PC-9 (cell line): Measurements from ENCODE around the gene CACNB1. TPM values are rescaled to one million over a fixed set of nuclear protein-coding genes. Genes with fewer than 3 reads are reported as not detected.

Source experiments
- BruUV-seq: library from RNA; stranded (reverse); fragments of 400-500 nt; replicated peaks from 2 replicates; lab custom pipeline; 2021; lab: Mats Ljungman, UMichigan
- CTCF ChIA-PET: fragments of 300-600 bp; sonication (Branson Sonifier 250); formaldehyde crosslinking; loops from one replicate; lab custom pipeline; 2022; ENCODE audit warnings: antibody characterized with exemption; lab: Charles Lee
- POLR2A ChIA-PET: fragments of 300-600 bp; sonication (Branson Sonifier 250); formaldehyde crosslinking; loops from one replicate; lab custom pipeline; 2022; ENCODE audit warnings: antibody characterized with exemption; ENCODE audit not compliant: unreplicated experiment; lab: Charles Lee
- DNase-seq, 2 experiments: peaks; one replicate each; pipeline versions ENCODE4 v3.0.0 to v3.0.0-alpha.2; 2015 to 2022; ENCODE audit warnings: mixed read lengths in 1 of 2
- H2AFZ ChIP-seq: fragments of 200-600 bp; sonication (generic); 2 replicates; pipeline ENCODE4 v1.8.1; 2017; ENCODE audit warnings: antibody characterized with exemption
- H3F3A ChIP-seq: fragments of 200-600 bp; sonication (generic); 2 replicates; pipeline ENCODE4 v1.8.1; 2017; ENCODE audit warnings: antibody characterized with exemption, mild to moderate bottlenecking, low read depth; ENCODE audit not compliant: insufficient read depth
- H3K27ac ChIP-seq: fragments of 200-600 bp; sonication (generic); 2 replicates; pipeline ENCODE4 v1.6.1; 2016; ENCODE audit warnings: mixed run types
- H3K27me3 ChIP-seq: fragments of 200-600 bp; sonication (generic); 2 replicates; pipeline ENCODE4 v1.6.1; 2016; ENCODE audit warnings: low read depth, mixed run types; ENCODE audit not compliant: insufficient read depth
- H3K36me3 ChIP-seq: fragments of 200-600 bp; sonication (generic); 2 replicates; pipeline ENCODE4 v1.6.1; 2016; ENCODE audit warnings: low read depth, mixed run types
- H3K4me1 ChIP-seq: fragments of 200-600 bp; sonication (generic); replicated peaks from 2 replicates; pipeline ENCODE4 v1.6.1; 2016; ENCODE audit warnings: mixed run types; ENCODE audit not compliant: insufficient read depth
- H3K4me2 ChIP-seq: fragments of 200-600 bp; sonication (generic); 2 replicates; pipeline ENCODE4 v1.6.1; 2017; ENCODE audit warnings: mixed run types
- H3K4me3 ChIP-seq: fragments of 200-600 bp; sonication (generic); 2 replicates; pipeline ENCODE4 v1.6.1; 2016; ENCODE audit warnings: mixed run types
- H3K79me2 ChIP-seq: fragments of 200-600 bp; sonication (generic); 2 replicates; pipeline ENCODE4 v1.6.1; 2017; ENCODE audit warnings: low read depth, mixed run types
- H3K9me2 ChIP-seq: fragments of 200-600 bp; sonication (generic); 2 replicates; pipeline ENCODE4 v1.8.1; 2017; ENCODE audit warnings: mild to moderate bottlenecking; ENCODE audit not compliant: insufficient read depth
- H3K9me3 ChIP-seq: fragments of 200-600 bp; sonication (generic); 2 replicates; pipeline ENCODE4 v1.8.1; 2016; ENCODE audit warnings: low read depth; ENCODE audit not compliant: insufficient read depth
- H4K20me1 ChIP-seq: fragments of 200-600 bp; sonication (generic); 2 replicates; pipeline ENCODE4 v1.8.1; 2017; ENCODE audit not compliant: insufficient read depth
- EZH2 ChIP-seq: fragments of 200-600 bp; sonication (generic); IDR thresholded peaks from 2 replicates; pipeline ENCODE4 v1.8.0; 2017; ENCODE audit warnings: antibody characterized with exemption, low read depth
- intact Hi-C: fragments of 100-400 bp; cut with micrococcal nuclease; formaldehyde crosslinking; loops from one replicate; pipeline ENCODE4 v1.10.0; 2022; ENCODE audit not compliant: unreplicated experiment
- total RNA-seq: library from RNA; stranded (reverse); gene quantifications from 2 replicates; pipeline ENCODE4 v1.2.3, GENCODE V29; 2021
- TF ChIP-seq, protein P1 (sequence below): fragments of 200-600 bp; sonication (generic); conservative IDR thresholded peaks from 2 replicates; pipeline ENCODE4 v1.6.1; 2017; ENCODE audit warnings: mixed run types, antibody characterized with exemption, mild to moderate bottlenecking, moderate library complexity

CACNB1 gene
- total RNA-seq, 1 experiment from 2014 or later = 21.4 TPM

DNA sequence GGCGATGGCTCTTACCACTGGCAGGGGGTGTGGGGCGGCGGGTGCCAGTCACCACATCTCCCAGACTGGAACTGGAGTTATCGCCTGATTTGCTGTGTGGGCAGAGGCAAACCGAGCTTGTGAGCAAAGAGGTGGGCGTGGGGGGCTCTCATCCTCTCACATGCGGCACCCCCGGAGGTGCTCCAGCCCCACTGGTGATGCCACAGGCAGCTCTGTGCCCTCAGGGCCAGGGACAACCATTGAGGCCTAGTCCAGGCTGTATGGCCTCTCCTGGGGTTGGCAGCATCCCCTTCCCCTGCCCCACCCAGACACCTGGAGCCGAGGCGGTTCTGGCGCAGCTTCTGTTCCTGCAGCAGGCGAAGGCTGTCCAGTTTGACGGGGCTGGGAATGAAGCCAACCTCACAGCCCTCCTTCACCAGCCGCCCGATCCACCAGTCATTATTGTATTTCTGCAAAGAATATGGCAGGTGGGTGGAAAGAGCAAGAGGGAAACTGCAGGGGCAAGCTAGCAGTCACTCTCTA lies 10.9 kb downstream of the CACNB1 start:
- no peaks in the 10 kb centered on the region for H3K36me3 ChIP-seq
- no peaks in the 10 kb centered on the region for H3K79me2 ChIP-seq
- no peaks in the 10 kb centered on the region for H4K20me1 ChIP-seq
- H3K4me2 ChIP-seq = no peak overlapping the region
- POLR2A ChIA-PET = no interaction called here
- H3K4me3 ChIP-seq = no peak overlapping the region
- H2AFZ ChIP-seq = no peak overlapping the region
- no peaks in the 10 kb centered on the region for H3F3A ChIP-seq
- no peak for DNase-seq
- H3K27ac ChIP-seq = no peak overlapping the region
- intact Hi-C loops = no loop called here
- CTCF ChIA-PET = interaction anchor here (0.5 kb wide), 1 partner anchor 536 kb away, joined by 30 read pairs; no protein-coding TSS in a partner anchor
- no peaks in the 10 kb centered on the region for H3K27me3 ChIP-seq
- no peaks in the 10 kb centered on the region for H3K9me2 ChIP-seq
- H3K4me1 ChIP-seq = no peaks in the 10 kb centered on the region
- H3K9me3 ChIP-seq = no peaks in the 10 kb centered on the region
- no peak for TF ChIP-seq EZH2
- TF ChIP-seq, protein P1, sequence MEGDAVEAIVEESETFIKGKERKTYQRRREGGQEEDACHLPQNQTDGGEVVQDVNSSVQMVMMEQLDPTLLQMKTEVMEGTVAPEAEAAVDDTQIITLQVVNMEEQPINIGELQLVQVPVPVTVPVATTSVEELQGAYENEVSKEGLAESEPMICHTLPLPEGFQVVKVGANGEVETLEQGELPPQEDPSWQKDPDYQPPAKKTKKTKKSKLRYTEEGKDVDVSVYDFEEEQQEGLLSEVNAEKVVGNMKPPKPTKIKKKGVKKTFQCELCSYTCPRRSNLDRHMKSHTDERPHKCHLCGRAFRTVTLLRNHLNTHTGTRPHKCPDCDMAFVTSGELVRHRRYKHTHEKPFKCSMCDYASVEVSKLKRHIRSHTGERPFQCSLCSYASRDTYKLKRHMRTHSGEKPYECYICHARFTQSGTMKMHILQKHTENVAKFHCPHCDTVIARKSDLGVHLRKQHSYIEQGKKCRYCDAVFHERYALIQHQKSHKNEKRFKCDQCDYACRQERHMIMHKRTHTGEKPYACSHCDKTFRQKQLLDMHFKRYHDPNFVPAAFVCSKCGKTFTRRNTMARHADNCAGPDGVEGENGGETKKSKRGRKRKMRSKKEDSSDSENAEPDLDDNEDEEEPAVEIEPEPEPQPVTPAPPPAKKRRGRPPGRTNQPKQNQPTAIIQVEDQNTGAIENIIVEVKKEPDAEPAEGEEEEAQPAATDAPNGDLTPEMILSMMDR = no peak
- BruUV-seq = no TSS peak

GRCh38 chr17:39183720-39184119 lies 13.7 kb downstream of the CACNB1 start:
- ChIA-PET POLR2A (no interaction called here), CTCF (no interaction called here)
- DNase-seq = no peak
- Histone ChIP-seq H4K20me1 (no peaks in the 10 kb centered on the region), H3K9me3 (no peaks in the 10 kb centered on the region), H3K9me2 (no peaks in the 10 kb centered on the region), H3F3A (peaks cover 8% of the 10 kb centered on the region), H3K27ac (no peak overlapping the region), H3K27me3 (no peaks in the 10 kb centered on the region), H3K36me3 (no peaks in the 10 kb centered on the region), H3K79me2 (no peaks in the 10 kb centered on the region), H3K4me1 (peaks cover 2% of the 10 kb centered on the region), H3K4me3 (no peak overlapping the region), H3K4me2 (no peak overlapping the region), H2AFZ (no peak overlapping the region)
- BruUV-seq = no TSS peak
- intact Hi-C loops = no loop called here
- TF ChIP-seq EZH2 = no peak
- TF ChIP-seq, protein P1 = no peak

DNA sequence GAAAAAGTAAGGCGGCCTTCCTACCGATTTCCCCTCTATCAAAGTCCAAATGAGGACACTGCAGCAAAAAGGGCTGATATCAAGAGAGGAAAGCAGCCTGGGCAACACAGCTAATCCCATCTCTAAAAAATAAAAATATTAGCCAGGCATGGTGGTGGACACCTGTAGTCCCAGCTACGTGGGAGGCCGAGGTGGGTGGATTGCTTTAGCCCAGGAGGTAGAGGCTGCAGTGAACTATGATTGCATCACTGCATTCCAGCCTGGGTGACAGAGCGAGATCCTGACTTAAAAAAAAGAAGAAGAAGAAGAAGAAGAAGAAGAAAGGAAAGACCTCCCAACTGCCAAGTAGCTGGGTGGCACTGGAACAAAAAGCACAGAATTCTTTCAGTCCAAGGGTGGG lies 14.4 kb downstream of the CACNB1 start:
- Histone ChIP-seq H3K9me3 (no peaks in the 10 kb centered on the region), H4K20me1 (no peaks in the 10 kb centered on the region), H3K27me3 (no peaks in the 10 kb centered on the region), H2AFZ (no peak overlapping the region), H3K9me2 (no peaks in the 10 kb centered on the region), H3K4me2 (no peak overlapping the region), H3K4me1 (peaks cover 8% of the 10 kb centered on the region), H3K79me2 (no peaks in the 10 kb centered on the region), H3K4me3 (no peak overlapping the region), H3K27ac (no peak overlapping the region), H3K36me3 (no peaks in the 10 kb centered on the region), H3F3A (peaks cover 9% of the 10 kb centered on the region)
- BruUV-seq = no TSS peak
- CTCF ChIA-PET = no interaction called here
- POLR2A ChIA-PET = no interaction called here
- TF ChIP-seq EZH2 = no peak
- TF ChIP-seq, protein P1 = no peak
- intact Hi-C loops = no loop called here
- DNase-seq = no peak
